ENCODE results near the gene GPR39. TPM values are rescaled to one million over a fixed set of nuclear protein-coding genes. Genes with fewer than 3 reads are reported as not detected.

Gene GPR39
- total and polyA plus RNA-seq, 12 donors, result 0.04 TPM; not detected in 11

- intact Hi-C loops (cut with DNase I), result no loop called here
- peaks cover 0 to 10% (median 0%) of the 10 kb centered on the region in 7 donors for H3K27me3 ChIP-seq
- ATAC-seq (no peak), DNase-seq (no peak)
- WGBS, 2 donors, result 68 to 83% methylated on average over 9 of the region's 9 CpGs
- H3K27ac ChIP-seq, result no peak overlapping the region
- H3K9me3 ChIP-seq, result no peaks in the 10 kb centered on the region
- no peak overlapping the region for H3K4me3 ChIP-seq
- peaks cover 0 to 11% (median 0%) of the 10 kb centered on the region in 9 donors for H3K4me1 ChIP-seq
- no peak for TF ChIP-seq CTCF (IDR thresholded peaks at IDR 0.05)
- no peaks in the 10 kb centered on the region for H3K36me3 ChIP-seq
Observed at GRCh38 chr2:132623096-132623839, 206.7 kb downstream of the GPR39 start.

GRCh38 chr2:132627536-132627935 lies 210.9 kb downstream of the GPR39 start:
- H3K27ac ChIP-seq, result no peak overlapping the region
- no peak overlapping the region for H3K4me3 ChIP-seq
- WGBS, 2 donors, result 71 to 80% methylated on average over 3 of the region's 3 CpGs
- DNase-seq (no peak), ATAC-seq (no peak)
- peaks cover 0 to 11% (median 0%) of the 10 kb centered on the region in 9 donors for H3K4me1 ChIP-seq
- intact Hi-C loops (cut with DNase I), result no loop called here
- no peaks in the 10 kb centered on the region for H3K9me3 ChIP-seq
- no peaks in the 10 kb centered on the region for H3K36me3 ChIP-seq
- H3K27me3 ChIP-seq, result peaks cover 0 to 4% (median 0%) of the 10 kb centered on the region in 7 donors
- no peak for TF ChIP-seq CTCF (IDR thresholded peaks at IDR 0.05)

GRCh38 chr2:132632000-132632649 lies 215.5 kb downstream of the GPR39 start:
- Histone ChIP-seq H3K27me3 (peaks cover 0 to 8% (median 0%) of the 10 kb centered on the region in 7 donors), H3K9me3 (no peaks in the 10 kb centered on the region), H3K27ac (no peak overlapping the region), H3K36me3 (no peaks in the 10 kb centered on the region), H3K4me1 (peaks cover 0 to 7% (median 0%) of the 10 kb centered on the region in 9 donors), H3K4me3 (no peak overlapping the region)
- no peak for TF ChIP-seq CTCF (IDR thresholded peaks at IDR 0.05)
- DNase-seq, result no peak
- intact Hi-C loops (cut with DNase I), result no loop called here
- WGBS, 2 donors, result 74 to 75% methylated on average over 6 of the region's 6 CpGs
- ATAC-seq, result no peak

GRCh38 chr2:132633635-132634034 lies 217.0 kb downstream of the GPR39 start:
- no peak for TF ChIP-seq CTCF (IDR thresholded peaks at IDR 0.05)
- H3K4me1 ChIP-seq, result peaks cover 0 to 7% (median 0%) of the 10 kb centered on the region in 9 donors
- DNase-seq (no peak), ATAC-seq (no peak)
- H3K27me3 ChIP-seq, result peaks cover 0 to 8% (median 0%) of the 10 kb centered on the region in 7 donors
- H3K27ac ChIP-seq, result no peak overlapping the region
- no peaks in the 10 kb centered on the region for H3K36me3 ChIP-seq
- WGBS, 2 donors, result 83 to 89% methylated on average over 2 of the region's 2 CpGs
- no peak overlapping the region for H3K4me3 ChIP-seq
- H3K9me3 ChIP-seq, result no peaks in the 10 kb centered on the region
- intact Hi-C loops (cut with DNase I), result no loop called here

Measured in heart right ventricle (tissue), 16 donors.